Left ventricle myocardium inferior (tissue), 1 donor: ENCODE measurements around the gene KLK15. TPM values are rescaled to one million over a fixed set of nuclear protein-coding genes. Genes with fewer than 3 reads are reported as not detected.

ENCODE experiments used
- DNase-seq: peaks from one replicate; pipeline ENCODE4 v3.0.0-alpha.2; 2020
- H3K27ac ChIP-seq: fragments of 200-600 bp; replicated peaks from 2 replicates; pipeline ENCODE4 v1.8.0; 2021
- H3K27me3 ChIP-seq: fragments of 200-600 bp; 2 replicates; pipeline ENCODE4 v1.8.0; 2021; ENCODE audit warnings: low read depth
- H3K36me3 ChIP-seq: fragments of 200-600 bp; 2 replicates; pipeline ENCODE4 v1.8.0; 2021
- H3K4me1 ChIP-seq: fragments of 200-600 bp; 2 replicates; pipeline ENCODE4 v1.8.0; 2021
- H3K4me3 ChIP-seq: fragments of 200-600 bp; 2 replicates; pipeline ENCODE4 v1.8.0; 2021; ENCODE audit warnings: mild to moderate bottlenecking, moderate library complexity
- H3K9me3 ChIP-seq: fragments of 200-600 bp; replicated peaks from 2 replicates; pipeline ENCODE4 v1.8.0; 2021
- intact Hi-C: fragments of 100-400 bp; cut with micrococcal nuclease; formaldehyde crosslinking; loops from one replicate; pipeline ENCODE4 v1.11.0; 2022
- total RNA-seq: library from RNA; stranded (reverse); fragmentation: NEBNext Ultra II Directional; extraction: Animal tissue kit (Norgen Biotek cat#: 25700); gene quantifications from one replicate; pipeline ENCODE4 v1.2.1, GENCODE V29; 2021
- TF ChIP-seq, protein P1 (sequence below): fragments of 200-600 bp; IDR thresholded peaks from 2 replicates; pipeline ENCODE4 v1.8.0; 2021; ENCODE audit warnings: antibody characterized with exemption, mild to moderate bottlenecking, borderline replicate concordance
- donor health status: DM: no; HTN: yes; CAD: no; lungs with severe emphysema.

KLK15 gene
- total RNA-seq, 1 donor from 2014 or later = not detected

DNA sequence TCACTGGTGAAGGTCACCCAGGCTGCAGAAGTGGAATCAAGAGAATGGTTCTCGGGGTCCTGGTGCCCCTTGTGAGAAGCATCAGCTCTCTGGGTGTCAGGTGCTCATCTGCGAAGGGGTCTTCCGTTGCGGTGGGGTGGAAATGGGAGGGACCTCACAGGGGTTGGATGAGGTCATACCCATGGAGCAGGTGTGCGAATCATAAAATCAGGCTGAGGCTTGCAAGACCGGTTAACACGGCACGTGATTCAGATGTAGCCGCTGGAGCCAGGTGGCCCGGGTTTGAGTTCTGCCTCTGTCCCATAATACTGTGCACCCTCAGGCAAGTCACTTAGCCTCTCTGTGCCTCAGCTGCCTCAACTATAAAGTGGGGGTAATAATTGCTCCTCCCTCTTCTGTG, 3.9 kb upstream of the KLK15 start:
- TF ChIP-seq, protein P1, sequence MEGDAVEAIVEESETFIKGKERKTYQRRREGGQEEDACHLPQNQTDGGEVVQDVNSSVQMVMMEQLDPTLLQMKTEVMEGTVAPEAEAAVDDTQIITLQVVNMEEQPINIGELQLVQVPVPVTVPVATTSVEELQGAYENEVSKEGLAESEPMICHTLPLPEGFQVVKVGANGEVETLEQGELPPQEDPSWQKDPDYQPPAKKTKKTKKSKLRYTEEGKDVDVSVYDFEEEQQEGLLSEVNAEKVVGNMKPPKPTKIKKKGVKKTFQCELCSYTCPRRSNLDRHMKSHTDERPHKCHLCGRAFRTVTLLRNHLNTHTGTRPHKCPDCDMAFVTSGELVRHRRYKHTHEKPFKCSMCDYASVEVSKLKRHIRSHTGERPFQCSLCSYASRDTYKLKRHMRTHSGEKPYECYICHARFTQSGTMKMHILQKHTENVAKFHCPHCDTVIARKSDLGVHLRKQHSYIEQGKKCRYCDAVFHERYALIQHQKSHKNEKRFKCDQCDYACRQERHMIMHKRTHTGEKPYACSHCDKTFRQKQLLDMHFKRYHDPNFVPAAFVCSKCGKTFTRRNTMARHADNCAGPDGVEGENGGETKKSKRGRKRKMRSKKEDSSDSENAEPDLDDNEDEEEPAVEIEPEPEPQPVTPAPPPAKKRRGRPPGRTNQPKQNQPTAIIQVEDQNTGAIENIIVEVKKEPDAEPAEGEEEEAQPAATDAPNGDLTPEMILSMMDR = no peak
- intact Hi-C loops = no loop called here
- peaks cover 10% of the 10 kb centered on the region for H3K9me3 ChIP-seq
- H3K27me3 ChIP-seq = peaks cover 62% of the 10 kb centered on the region
- H3K4me1 ChIP-seq = peaks cover 12% of the 10 kb centered on the region
- H3K36me3 ChIP-seq = no peaks in the 10 kb centered on the region
- H3K27ac ChIP-seq = no peak overlapping the region
- DNase-seq = no peak
- H3K4me3 ChIP-seq = no peak overlapping the region

DNA sequence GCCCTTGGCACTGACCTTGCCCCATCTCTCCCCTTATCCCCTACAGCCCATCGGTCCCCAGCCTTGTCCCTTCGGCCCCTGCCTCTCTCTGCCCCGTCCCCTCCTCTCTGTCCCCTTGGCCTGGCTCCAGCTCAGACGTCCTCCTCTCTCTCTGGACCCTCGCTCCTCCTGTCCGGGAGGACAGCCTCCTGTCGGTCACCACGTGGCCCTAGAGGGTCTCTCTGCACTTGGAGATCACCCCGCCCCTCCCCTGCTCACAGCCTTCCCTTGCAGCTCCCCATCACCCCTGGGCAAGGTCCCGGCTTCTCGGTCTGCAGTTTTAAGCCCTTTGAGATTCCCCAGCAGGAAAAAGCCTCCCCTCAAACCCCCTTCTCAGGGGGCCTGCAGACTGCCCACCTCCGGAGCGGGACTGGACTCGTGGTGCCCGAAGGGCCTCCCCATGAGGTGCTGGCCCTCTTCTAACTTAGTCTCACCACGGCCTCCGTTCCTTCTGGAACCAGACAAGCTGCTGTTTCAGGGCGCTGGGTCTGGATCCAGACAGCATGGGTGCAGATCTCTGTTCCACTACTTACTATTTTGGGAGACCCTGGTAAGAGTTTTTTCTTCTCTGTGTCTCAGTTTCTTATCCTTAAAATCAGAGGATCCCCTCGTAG, 3.3 kb upstream of the KLK15 start:
- TF ChIP-seq, protein P1 = no peak
- no peak for DNase-seq
- H3K27me3 ChIP-seq = peaks cover 65% of the 10 kb centered on the region

DNA sequence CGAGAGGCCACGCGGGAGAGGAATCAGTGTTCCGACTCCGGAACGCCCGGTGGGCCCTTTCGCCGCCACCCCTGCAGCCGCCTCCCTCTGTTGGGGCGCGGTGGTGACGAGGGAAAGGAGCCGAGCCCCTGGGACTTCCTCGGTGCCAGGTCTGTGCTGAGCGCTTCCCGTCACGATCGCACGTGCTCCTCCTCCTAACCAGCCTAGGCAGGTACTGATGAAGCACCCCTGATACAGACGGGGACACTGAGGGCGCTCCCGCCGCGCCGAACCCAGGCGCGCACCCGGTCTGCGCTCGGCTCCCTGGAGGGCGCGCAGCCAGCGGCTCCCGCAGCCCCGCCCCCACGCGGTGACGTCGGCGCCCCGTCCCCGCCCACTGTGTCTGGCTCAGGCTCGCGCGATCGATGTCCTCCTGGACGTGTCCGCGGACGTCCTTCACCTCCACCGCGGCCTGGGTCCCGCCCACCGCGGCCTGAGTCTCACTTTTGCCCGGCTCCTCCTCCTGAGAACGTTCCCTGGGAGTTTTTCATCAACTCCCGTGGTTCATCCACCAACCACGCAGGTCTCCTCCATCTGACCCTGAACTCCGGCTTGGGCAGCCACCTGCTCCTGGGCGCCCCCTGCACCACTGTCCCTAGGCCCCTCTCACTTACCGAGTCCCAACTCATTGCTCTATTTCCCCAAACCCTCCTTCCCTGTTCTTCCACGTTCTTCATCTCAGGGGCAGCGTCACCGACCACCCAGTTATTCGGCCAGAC, 2.6 kb upstream of the KLK15 start:
- TF ChIP-seq, protein P1 = no peak
- H3K4me3 ChIP-seq = peak overlapping the region; percentile 67
- H3K27ac ChIP-seq = no peak overlapping the region
- H3K36me3 ChIP-seq = no peaks in the 10 kb centered on the region
- intact Hi-C loops = no loop called here
- H3K4me1 ChIP-seq = peaks cover 12% of the 10 kb centered on the region
- DNase-seq = peak; percentile 66
- peaks cover 70% of the 10 kb centered on the region for H3K27me3 ChIP-seq
- peaks cover 3% of the 10 kb centered on the region for H3K9me3 ChIP-seq

More for the DNA sequence above, 3.3 kb upstream of the KLK15 start:
- no peaks in the 10 kb centered on the region for H3K36me3 ChIP-seq
- H3K4me1 ChIP-seq = peaks cover 12% of the 10 kb centered on the region
- peak overlapping the region; percentile 67 for H3K4me3 ChIP-seq
- H3K27ac ChIP-seq = no peak overlapping the region
- intact Hi-C loops = no loop called here
- peaks cover 4% of the 10 kb centered on the region for H3K9me3 ChIP-seq

DNA sequence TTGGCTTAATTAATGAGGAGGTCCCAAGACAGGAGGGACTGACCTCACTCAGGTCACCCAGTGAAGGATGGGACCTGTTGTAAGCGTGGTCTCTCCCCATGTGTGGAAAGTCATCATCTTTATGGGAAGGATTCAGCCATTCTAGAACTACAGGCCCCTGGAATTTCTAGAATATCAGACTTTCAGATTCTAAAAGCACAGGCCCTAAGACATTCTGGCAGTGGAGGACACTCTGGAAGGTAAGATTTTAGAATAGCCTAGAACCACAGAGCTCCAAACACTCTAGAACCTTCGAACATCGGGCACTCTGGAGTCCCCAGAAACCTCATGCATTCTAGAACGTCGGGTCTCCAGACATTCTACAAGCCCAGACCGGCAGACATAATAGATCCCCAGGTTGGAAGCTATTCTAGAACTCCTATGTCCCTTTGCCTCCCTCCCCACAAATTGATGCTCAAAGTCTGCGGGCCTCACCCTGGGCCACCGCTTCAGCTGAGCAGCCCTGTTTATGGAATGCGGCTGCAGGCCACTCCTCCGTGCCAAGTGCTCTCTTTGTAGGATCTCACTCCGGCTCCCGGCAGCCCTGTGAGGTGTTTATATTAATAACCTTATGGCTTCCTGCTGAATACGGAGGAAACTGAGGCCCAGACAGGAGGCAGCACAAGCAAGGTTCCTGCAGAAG, 1.9 kb upstream of the KLK15 start:
- H3K27ac ChIP-seq = no peak overlapping the region
- peaks cover 3% of the 10 kb centered on the region for H3K9me3 ChIP-seq
- TF ChIP-seq, protein P1 = no peak
- peaks cover 12% of the 10 kb centered on the region for H3K4me1 ChIP-seq
- DNase-seq = no peak
- H3K36me3 ChIP-seq = no peaks in the 10 kb centered on the region
- intact Hi-C loops = no loop called here
- H3K4me3 ChIP-seq = peak overlapping the region; percentile 67
- peaks cover 77% of the 10 kb centered on the region for H3K27me3 ChIP-seq

DNA sequence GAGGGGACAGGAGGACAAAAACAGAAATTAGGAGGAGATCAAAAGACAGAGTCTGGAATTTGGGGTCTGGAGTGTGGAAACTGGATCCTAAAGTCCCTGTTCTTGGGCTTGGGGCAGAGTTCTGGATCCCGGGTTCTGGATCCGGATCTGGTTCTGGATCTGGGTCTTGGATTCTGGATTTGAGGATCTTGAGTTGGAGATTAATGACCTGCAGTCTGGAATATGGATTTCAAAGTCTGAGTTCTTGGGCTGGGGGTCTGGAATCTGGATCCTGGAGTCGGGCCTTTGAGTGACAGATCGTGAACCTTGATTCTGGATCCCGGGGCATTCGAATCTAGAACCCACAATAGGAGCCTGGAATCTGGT, 411 bp upstream of the KLK15 start:
- no peak for DNase-seq
- intact Hi-C loops = no loop called here
- no peaks in the 10 kb centered on the region for H3K36me3 ChIP-seq
- H3K27me3 ChIP-seq = peaks cover 87% of the 10 kb centered on the region
- H3K9me3 ChIP-seq = no peaks in the 10 kb centered on the region
- no peak overlapping the region for H3K27ac ChIP-seq
- H3K4me3 ChIP-seq = no peak overlapping the region
- TF ChIP-seq, protein P1 = no peak
- peaks cover 12% of the 10 kb centered on the region for H3K4me1 ChIP-seq
